Measurements from ENCODE around the gene B3GALT5.

The B3GALT5 gene

DNA sequence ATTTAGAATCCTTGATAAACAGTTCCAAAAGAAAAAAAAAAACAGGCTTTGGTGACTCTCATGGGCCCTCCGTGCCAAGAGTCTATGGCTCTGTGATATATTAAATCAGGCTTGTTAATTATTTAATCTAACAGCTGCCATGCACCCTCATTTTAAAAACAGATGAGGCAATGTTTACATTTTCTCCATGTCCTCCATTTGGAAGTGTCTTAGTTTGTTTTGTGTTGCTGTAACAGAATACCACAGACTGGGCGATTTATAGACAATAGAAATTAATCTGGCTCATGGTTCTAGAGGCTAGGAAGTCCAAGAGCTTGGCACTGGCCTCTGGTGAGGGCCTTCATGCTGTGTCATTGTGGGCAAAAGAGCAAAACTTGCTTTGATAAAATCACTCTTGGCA, 58.0 kb downstream of the B3GALT5 start:
- Mint-ChIP-seq H3K36me3 (ENCODE audit: low read depth) (no peaks in the 10 kb centered on the region), H3K4me1 (peaks cover 39% of the 10 kb centered on the region), H3K4me3 (no peak overlapping the region), H3K9me3 (peaks cover 14% of the 10 kb centered on the region), H3K27ac (peak overlapping the region; percentile 84), H3K27me3 (ENCODE audit: low read depth, poor library complexity) (peaks cover 10% of the 10 kb centered on the region)
- TF ChIP-seq, protein P1, sequence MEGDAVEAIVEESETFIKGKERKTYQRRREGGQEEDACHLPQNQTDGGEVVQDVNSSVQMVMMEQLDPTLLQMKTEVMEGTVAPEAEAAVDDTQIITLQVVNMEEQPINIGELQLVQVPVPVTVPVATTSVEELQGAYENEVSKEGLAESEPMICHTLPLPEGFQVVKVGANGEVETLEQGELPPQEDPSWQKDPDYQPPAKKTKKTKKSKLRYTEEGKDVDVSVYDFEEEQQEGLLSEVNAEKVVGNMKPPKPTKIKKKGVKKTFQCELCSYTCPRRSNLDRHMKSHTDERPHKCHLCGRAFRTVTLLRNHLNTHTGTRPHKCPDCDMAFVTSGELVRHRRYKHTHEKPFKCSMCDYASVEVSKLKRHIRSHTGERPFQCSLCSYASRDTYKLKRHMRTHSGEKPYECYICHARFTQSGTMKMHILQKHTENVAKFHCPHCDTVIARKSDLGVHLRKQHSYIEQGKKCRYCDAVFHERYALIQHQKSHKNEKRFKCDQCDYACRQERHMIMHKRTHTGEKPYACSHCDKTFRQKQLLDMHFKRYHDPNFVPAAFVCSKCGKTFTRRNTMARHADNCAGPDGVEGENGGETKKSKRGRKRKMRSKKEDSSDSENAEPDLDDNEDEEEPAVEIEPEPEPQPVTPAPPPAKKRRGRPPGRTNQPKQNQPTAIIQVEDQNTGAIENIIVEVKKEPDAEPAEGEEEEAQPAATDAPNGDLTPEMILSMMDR (IDR thresholded peaks at IDR 0.05): no peak
- no peak for DNase-seq

- TF ChIP-seq, protein P1 (IDR thresholded peaks at IDR 0.05): no peak
- H3K27ac Mint-ChIP-seq: no peak overlapping the region
- H3K4me1 Mint-ChIP-seq: peaks cover 50% of the 10 kb centered on the region
- H3K36me3 Mint-ChIP-seq (ENCODE audit: low read depth): no peaks in the 10 kb centered on the region
- no peak for DNase-seq
- peaks cover 6% of the 10 kb centered on the region for H3K27me3 Mint-ChIP-seq (ENCODE audit: low read depth, poor library complexity)
- H3K4me3 Mint-ChIP-seq: no peak overlapping the region
- peaks cover 14% of the 10 kb centered on the region for H3K9me3 Mint-ChIP-seq
Measured at GRCh38 chr21:39671986-39672385, 59.2 kb downstream of the B3GALT5 start.

- Mint-ChIP-seq H3K4me1 (peaks cover 50% of the 10 kb centered on the region), H3K4me3 (no peak overlapping the region), H3K9me3 (peaks cover 14% of the 10 kb centered on the region), H3K27me3 (ENCODE audit: low read depth, poor library complexity) (peaks cover 6% of the 10 kb centered on the region), H3K27ac (peak overlapping the region; percentile 79), H3K36me3 (ENCODE audit: low read depth) (no peaks in the 10 kb centered on the region)
- TF ChIP-seq, protein P1 (IDR thresholded peaks at IDR 0.05): no peak
- DNase-seq: no peak
Measured at GRCh38 chr21:39673163-39673562, 60.4 kb downstream of the B3GALT5 start.

DNA sequence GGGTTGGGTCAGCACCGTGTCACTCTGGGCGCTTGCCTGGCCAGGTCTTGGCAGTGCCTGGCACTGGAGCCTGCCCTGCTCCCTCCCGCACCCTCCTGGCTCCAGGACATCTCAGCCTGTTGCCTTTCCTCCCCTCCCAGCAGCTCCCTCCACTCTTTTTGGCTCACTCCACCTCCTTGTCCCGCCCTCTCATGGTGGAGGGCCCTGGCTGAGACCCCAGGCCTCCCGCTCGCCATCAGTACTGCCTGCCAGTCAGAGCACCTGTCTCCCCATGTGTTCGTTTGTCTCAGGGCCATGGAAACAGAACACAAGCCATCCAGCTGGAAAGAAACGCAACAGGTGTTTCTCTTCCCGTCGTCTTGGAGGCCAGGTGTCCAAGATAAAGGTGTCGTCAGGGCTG, 61.0 kb downstream of the B3GALT5 start:
- H3K4me3 Mint-ChIP-seq: no peak overlapping the region
- no peak overlapping the region for H3K27ac Mint-ChIP-seq
- DNase-seq: no peak
- peaks cover 14% of the 10 kb centered on the region for H3K9me3 Mint-ChIP-seq
- H3K4me1 Mint-ChIP-seq: peaks cover 50% of the 10 kb centered on the region
- no peaks in the 10 kb centered on the region for H3K36me3 Mint-ChIP-seq (ENCODE audit: low read depth)
- H3K27me3 Mint-ChIP-seq (ENCODE audit: low read depth, poor library complexity): peaks cover 6% of the 10 kb centered on the region
- TF ChIP-seq, protein P1 (IDR thresholded peaks at IDR 0.05): no peak

DNA sequence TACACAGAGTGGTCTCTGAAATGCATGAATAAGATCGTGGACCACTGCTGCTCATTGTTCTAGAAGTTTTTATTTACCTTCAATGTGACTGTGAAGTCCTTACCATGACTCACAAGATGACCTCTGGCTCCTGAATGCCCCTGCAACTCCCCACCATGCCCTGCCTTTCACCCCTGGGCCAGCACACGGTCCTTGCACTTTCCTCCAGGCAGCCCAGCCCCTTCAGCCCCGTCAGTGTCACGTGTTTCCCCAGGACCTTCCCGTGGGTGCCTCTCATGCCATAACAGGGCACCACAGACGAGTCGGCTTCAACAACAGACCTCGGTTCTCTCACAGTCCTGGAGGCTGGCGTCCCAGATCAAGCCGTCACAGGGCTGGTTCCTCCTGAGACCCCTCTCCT, 62.1 kb downstream of the B3GALT5 start:
- peaks cover 14% of the 10 kb centered on the region for H3K9me3 Mint-ChIP-seq
- no peaks in the 10 kb centered on the region for H3K36me3 Mint-ChIP-seq (ENCODE audit: low read depth)
- no peak overlapping the region for H3K4me3 Mint-ChIP-seq
- H3K4me1 Mint-ChIP-seq: peaks cover 46% of the 10 kb centered on the region
- peaks cover 6% of the 10 kb centered on the region for H3K27me3 Mint-ChIP-seq (ENCODE audit: low read depth, poor library complexity)
- peak overlapping the region; percentile 15 for H3K27ac Mint-ChIP-seq
- DNase-seq: no peak
- TF ChIP-seq, protein P1 (IDR thresholded peaks at IDR 0.05): no peak

DNA sequence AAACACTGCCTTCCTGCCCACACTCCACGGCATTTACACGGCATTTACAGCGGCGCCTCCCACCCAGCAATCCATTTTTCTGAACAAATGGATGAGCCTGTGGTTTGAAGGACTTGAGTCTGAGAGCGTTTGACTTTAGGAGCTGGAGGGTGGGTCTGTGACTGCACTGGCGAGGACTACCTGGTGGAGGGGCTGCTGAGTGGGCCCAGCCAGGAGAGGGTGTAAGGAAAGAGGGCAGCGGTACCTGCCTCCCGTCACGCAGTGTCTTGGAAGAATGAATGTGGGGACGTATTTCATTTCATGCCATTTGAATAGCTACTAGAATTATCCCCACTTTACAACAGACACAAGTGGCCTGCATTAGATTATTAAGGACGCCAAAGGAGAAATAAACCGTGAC, 62.9 kb downstream of the B3GALT5 start:
- Mint-ChIP-seq H3K27ac (peak overlapping the region; percentile 15), H3K4me1 (peaks cover 38% of the 10 kb centered on the region), H3K27me3 (ENCODE audit: low read depth, poor library complexity) (peaks cover 6% of the 10 kb centered on the region), H3K4me3 (no peak overlapping the region), H3K9me3 (peaks cover 7% of the 10 kb centered on the region), H3K36me3 (ENCODE audit: low read depth) (no peaks in the 10 kb centered on the region)
- TF ChIP-seq, protein P1 (IDR thresholded peaks at IDR 0.05): no peak
- no peak for DNase-seq

Measured in nephron progenitor cell (in vitro differentiated cells).